GM18505 (cell line): ENCODE data around the gene KCNMB2.
"Not testable (repeated sequence)": the region's sequence is repeated elsewhere in the genome, so short reads cannot be mapped to it uniquely, and the experiment has no call there.

Experiments used
- ATAC-seq: cut with Tn5 transposase; IDR thresholded peaks from one replicate; pipeline ENCODE4 v1.9.1; 2021; ENCODE audit not compliant: unreplicated experiment
- POLR2A ChIP-seq: IDR thresholded peaks from 4 replicates; pipeline ENCODE4 v1.6.1; 2011; ENCODE audit warnings: borderline replicate concordance; ENCODE audit not compliant: insufficient read depth, insufficient read length; ENCODE audit errors: extremely low read depth

KCNMB2 gene

DNA sequence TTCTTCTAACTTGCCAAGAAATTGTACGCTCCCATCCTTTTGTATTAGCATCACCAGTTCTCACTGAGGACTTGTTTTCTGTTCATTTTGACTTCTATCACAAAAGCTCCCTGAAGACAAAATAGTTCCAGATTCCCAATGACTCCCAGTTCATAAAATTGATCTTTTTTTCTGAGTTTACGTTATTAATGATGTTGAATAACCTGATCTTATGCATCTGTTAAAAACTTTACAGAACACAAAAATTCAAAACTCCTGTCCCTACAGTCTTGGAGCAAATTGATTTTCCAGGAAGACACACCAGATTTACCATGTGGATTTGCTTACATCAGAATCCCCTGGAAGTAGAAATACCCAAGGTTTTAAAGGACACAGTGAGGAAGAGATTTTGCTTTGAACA, 8.3 kb upstream of the KCNMB2 start:
- no peak for TF ChIP-seq POLR2A
- ATAC-seq: no peak

DNA sequence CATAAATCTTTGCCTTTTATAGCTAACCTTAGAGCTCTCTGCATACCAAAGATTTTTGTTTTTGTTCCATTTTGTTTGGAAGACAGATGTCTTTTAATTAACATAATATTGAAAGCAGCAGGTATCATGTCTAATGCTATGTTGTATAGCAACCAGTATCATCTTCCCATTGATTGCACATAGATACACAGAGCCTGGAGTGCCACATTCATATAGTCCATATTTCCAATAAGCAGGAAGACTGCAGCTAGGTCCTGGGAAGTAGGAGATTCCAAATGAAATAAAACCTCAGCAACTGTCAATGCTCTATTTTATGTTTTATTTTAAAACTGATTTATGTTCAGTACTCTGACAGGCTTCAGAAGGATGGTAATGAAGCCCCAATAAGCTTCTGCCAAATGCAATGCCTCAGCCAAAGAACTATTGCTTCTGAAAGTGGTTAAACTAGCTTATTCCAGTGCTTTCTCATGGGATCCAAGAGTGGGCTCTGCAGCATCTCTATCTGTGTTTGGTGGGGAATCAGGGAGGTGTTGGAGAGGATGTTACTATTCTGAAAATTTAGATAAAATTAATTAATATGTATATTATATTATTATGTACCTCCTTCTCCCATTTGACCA, 6.5 kb upstream of the KCNMB2 start:
- TF ChIP-seq POLR2A: no peak

DNA sequence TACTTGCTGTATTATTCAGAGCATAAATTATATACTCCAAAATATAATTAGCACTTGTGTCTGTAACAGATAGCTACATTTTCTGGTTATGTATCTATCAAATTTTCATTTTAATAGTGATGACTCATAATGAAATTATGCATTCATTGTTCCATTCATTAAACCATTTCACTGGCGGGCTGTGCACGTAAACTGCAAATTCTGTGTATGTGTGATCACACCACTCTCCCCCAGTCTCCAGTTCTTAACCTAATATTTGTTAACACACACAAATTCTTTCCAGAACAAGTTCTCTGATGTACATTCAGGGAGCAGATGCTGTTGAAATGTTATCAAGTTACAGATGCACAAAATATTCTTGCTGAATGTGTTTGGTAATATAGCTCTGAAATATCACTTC, 3.8 kb upstream of the KCNMB2 start:
- TF ChIP-seq POLR2A: no peak
- ATAC-seq: no peak

More for the DNA sequence above, 6.5 kb upstream of the KCNMB2 start:
- no peak for ATAC-seq

DNA sequence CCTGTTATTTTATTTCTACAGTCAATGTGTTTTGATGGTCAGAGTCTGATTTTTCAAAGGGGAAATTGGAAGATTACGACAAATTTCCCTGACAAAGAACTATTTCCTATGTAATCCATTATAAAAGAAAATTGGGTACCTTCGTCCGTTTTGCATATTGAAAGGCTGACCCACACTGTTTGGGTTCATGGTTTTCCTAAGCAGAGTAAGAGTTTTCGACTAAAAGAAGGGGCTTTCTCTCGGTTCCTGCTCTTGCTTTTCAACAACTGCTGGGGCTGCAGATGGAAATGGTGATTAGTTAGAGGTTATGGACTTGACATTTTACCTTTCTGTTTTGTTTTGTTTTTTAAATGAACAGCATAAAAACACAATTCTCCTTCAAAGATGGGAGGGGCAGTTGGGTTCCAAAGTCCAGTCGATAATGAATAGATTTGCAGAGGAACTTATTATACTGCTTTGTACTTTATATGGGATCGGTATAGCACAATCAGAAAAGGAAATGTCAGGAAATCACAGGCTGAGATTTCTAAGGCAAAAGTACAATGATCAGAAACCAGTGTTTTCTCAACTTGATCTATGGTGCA, 978 bp downstream of the KCNMB2 start:
- no peak for ATAC-seq
- TF ChIP-seq POLR2A: no peak

DNA sequence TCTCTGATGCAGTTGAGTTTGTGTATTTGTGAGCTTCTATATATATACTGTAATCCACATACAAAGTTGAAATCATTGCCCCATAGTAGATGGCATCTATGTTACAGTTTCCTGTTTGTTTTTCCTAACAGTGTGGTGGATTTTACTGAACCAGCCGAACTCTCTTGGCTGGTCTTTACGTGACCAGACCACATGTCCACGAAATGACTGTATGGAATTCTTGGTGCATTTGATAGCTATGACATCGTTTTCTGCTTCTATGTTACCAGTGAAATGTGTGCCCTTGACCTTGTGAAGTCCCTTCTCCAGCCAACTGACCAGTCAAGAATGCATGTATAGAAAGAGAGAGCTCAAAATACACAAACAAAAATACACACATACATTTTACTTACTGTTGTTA, 1.8 kb downstream of the KCNMB2 start:
- no peak for ATAC-seq
- TF ChIP-seq POLR2A: no peak

- ATAC-seq: no peak
- TF ChIP-seq POLR2A: no peak
These were observed 3.9 kb downstream of the KCNMB2 start for GRCh38 chr3:178540184-178540583.

DNA sequence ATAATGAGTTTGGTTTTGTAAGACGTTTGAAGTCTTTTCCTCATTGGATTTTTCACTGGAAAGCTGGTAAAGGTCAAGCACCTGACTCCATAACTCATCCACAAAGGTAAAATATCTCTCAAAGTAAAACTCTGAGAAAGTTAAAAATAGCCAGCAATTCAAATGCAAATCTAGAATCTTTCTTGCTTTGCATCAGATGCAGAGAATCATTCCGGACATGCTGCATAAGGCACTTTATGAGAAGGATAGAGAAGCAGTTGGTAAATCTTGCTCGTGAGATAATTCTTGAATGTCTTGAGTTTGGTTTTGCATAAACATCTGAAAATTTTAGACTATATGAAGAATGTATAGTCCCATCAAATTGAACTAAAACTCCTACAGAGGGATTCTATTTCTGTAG, 9.1 kb downstream of the KCNMB2 start:
- no peak for ATAC-seq
- no peak for TF ChIP-seq POLR2A

DNA sequence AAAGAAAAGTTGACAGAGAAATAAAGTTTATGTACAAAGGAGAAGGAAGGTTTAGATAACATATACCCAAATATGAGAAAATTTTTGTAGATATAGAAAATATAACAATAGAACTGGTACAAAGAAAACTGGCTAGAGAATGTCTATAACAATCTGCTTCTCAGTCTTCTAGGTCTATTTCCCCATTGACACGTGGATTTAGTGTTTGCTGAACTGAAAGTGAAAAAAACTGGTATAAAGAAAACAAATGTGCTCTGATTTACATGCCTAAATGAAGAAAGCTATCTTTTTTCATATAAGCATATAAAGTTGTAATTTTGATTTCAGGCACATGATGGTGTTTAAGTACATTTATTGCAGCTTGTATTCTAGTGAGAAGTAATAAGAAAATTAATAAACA, 9.8 kb downstream of the KCNMB2 start:
- no peak for TF ChIP-seq POLR2A
- ATAC-seq: no peak

DNA sequence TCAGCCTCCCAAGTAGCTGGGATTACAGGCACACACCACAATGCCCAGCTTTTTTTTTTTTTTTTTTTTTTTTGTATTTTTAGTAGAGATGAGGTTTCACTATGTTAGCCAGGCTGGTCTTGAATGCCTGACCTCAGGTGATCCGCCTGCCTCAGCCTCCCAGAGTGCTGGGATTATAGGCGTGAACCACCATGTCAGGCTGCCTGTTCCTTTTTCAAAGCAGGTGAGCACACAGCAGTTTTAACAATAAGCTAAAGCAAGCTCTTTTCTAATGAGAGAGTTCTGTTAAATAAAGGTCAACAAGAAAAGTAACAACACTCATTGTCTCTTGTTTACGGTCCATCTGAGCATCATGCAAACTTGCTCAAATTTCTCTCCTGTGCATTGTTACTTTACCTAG, 13.2 kb downstream of the KCNMB2 start:
- not testable (repeated sequence) for ATAC-seq

DNA sequence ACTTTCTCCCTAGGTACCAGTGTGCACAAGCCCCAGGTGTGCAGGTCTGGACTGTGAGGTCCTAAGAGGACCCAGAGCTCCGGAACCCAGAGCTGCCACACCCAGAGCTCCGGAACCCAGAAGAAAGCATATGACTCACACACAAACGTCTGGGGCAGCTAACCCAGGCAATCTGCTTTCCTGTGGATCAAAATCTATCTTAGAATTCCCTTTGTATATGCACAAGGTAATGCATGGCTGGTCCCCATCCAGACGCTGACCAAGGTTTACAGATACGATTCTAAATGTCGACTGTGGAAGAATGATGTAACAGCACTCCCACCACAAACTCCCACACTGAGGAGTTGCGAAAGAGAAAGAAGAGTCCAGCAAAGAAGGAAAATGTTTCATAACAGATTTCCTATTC, 15.7 kb downstream of the KCNMB2 start:
- TF ChIP-seq POLR2A: no peak
- ATAC-seq: no peak

DNA sequence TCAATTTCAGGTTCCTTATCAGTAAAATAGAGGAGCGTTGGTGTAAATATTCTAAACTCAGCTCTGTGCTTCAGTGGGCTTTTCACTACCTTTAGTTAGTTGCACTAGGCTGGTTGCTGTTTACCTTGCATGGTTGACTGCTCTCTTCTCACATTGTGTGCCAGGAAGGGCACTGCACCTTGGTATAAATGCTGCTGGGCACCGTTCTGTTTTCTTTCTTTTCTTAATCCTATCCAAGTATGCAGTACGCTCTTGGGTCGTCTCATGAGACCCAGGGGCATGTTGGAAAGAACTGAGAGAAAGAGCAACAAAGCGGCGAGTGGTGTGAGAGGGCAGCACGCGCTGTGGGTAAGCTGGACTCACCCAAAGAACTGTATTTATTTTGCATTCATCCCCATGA, 22.4 kb downstream of the KCNMB2 start:
- no peak for TF ChIP-seq POLR2A
- ATAC-seq: no peak

GRCh38 chr3:178560759-178561158, 24.5 kb downstream of the KCNMB2 start:
- no peak for TF ChIP-seq POLR2A
- ATAC-seq: no peak

- TF ChIP-seq POLR2A: no peak
- ATAC-seq: no peak
These were observed 25.0 kb downstream of the KCNMB2 start for GRCh38 chr3:178561239-178561638.

- no peak for ATAC-seq
- no peak for TF ChIP-seq POLR2A
These were observed 26.1 kb downstream of the KCNMB2 start for GRCh38 chr3:178562143-178562946.
